HG02840 (cell line): ENCODE measurements around the gene TMEM35A.
"Not testable (repeated sequence)": the region's sequence is repeated elsewhere in the genome, so short reads cannot be mapped to it uniquely, and the experiment has no call there.

Experiments used
- ATAC-seq: cut with Tn5 transposase; IDR thresholded peaks from one replicate; pipeline ENCODE4 v1.9.1; 2021; ENCODE audit warnings: mild to moderate bottlenecking, moderate library complexity, moderate number of reproducible peaks; ENCODE audit not compliant: unreplicated experiment, low FRiP score

Gene TMEM35A, protein sequence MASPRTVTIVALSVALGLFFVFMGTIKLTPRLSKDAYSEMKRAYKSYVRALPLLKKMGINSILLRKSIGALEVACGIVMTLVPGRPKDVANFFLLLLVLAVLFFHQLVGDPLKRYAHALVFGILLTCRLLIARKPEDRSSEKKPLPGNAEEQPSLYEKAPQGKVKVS

DNA sequence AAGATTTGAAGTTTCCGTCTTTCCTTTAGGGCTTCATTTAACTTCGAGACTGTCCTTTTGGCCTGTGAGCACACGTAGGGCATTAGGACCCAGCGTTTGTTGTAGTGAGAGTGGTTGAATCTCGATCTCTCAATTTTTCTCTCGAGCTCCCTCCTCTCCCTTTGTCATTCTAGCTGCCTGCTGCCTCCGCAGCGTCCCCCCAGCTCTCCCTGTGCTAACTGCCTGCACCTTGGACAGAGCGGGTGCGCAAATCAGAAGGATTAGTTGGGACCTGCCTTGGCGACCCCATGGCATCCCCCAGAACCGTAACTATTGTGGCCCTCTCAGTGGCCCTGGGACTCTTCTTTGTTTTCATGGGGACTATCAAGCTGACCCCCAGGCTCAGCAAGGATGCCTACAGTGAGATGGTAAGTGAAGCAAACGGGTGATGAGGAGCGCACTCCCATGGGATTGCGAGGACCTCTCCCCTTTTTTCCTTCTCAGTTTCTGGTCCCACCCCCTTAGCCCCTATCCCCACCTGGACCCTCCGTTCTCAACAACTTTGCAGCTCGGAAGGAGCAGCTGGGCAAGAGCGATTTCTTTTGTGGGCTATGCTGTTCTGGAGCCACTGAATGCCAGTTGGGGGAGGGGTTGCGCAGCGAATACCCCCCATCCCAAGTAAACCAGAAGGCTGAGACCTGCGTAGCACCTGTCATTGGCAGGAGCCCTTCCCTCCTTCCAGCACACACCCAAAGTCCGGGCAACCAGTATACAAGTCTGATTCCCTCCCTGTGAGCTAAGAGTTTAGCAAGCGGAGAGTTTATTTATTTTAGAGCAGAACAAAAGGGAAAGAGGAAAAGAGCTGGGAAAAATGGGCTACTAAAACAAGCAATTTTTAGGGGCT, at the start of gene TMEM35A:
TMEM35A (plus strand) TSS at position 164 of the 883 bp plus-strand sequence; CDS start at position 288, 124 bp downstream.
- no peak for ATAC-seq

DNA sequence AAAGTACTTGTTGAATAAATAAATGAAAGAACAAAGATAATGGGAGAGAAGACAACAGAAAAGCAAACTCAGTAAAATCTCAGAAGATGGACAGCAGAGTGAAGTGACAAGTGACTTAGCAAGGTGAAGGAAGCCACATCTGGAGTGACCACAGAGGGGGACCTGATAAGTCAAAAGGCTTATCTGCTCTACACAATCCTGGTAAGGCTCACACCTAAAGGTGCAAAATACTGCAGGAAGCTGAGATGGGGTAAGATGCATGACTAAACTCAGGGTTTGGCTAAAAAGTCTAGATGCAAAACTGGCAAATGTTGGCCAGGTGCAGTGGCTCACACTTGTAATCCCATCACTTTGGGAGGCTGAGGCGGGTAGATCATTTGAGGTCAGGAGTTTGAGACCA, 49.0 kb upstream of the TMEM35A start:
- ATAC-seq = no peak

DNA sequence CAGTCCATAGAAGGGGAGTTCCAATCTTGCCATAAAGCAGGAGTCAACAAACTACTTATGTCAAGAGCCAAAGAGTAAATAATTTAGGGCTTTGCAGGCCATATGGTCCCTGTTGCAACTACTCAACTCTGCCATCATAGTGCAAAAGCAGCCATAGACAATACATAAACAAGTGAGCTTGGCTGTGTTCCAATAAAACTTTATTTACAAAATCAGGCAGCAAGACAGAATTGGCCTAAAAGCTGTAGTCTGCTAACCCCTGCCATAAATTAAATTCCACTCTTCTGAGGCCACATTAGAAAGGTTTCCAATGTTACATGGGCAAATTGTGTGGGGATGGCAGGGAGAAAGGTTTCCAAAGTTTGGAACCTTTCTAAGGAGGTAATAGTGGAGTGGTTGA, 41.4 kb upstream of the TMEM35A start:
- no peak for ATAC-seq

DNA sequence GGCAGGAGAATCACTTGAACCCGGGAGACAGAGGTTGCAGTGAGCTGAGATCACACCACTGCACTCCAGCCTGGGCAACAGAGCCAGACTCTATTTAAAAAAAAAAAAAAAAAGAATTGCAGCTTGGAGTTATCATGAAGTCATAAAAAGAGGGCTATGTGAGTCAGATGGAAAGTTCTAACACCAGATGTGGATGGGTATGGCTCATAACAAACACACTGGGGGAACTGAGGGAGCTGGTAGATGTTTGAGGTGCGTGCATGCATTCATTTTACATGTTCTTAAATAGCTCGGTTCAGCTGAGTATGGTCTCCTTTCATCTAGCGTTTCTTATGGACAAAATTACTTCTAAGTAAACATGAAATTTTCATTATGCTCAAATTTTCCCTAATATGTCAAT, 38.5 kb upstream of the TMEM35A start:
- ATAC-seq = no peak

DNA sequence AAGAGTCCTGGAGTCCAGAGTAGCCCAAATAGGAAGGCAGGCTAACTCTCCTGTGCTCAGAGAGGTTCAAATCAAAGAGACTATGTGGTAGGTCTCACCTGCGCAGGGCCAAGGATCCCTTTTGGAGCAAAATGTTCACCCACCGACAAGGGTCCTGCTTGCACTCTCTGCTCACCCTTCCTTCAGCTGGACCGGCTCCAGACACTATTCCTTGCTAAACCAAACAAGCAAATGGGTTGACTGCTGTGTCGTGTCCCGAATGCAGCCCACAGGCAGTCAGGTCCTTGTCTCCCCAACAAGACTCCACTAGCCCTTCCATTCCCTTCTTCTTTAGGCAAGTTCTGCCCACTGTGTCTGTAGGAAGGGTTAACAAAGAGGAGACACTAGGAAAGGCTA, 27.5 kb upstream of the TMEM35A start:
- no peak for ATAC-seq

DNA sequence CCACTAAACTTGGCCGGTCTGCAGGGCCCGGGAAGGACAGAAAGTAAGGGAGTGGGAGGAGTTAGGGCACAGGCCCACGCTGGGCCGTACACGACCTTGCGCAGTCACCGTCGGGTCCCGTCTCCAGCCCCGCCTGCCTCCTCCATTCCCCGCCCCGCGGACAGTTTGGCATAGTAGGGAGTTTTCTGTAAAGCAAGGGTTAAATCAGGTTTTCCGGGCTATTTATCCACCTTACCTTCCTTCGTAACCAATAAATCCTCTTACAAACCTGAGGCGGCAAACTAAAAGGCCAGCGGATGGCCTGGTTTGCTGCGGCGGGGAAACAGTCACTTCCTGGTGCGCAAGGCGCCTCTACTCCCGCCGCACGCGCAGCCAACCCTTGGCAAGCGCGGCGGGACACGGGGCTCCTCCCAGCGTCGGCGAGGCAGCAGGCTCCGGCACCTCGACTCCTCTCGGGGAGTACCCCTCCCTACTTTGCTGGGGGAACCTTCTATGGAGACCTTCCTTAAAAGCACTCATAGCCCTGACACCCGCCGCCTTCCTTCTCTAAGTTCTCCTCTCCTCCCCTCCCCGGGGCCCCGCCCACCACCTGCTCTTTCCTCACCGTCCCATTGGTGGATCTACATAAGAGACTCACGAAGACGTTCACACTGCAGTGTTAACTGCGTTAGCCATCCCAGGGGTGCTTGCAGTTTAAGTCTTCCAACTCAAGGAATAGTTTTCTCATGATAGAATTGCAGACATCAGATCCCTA, 27.0 kb upstream of the TMEM35A start, which contains the start of gene TRMT2B:
TRMT2B (minus strand) TSS at position 563 of the 754 bp plus-strand sequence. CDS start 9,822 bp downstream, outside the sequence.
- ATAC-seq = peak; percentile 89

DNA sequence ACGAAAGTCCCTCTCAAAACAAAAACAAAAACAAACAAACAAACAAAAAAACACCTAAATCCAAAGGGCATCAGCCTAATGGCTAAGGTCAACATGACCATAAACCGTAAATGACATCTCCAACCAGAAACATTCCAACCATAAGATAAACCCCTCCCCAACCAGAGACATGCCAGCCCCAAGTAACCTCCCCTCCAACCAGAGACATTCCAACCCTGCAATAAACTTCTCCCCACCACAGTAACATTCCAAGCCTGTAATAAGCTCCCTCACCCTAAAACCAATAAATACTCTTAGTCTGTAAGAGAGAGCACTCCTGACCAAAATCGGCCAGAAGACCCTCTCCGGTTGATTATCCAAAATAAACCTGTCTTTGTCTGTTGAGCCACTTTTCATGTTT, 22.1 kb upstream of the TMEM35A start:
- ATAC-seq = not testable (repeated sequence)

DNA sequence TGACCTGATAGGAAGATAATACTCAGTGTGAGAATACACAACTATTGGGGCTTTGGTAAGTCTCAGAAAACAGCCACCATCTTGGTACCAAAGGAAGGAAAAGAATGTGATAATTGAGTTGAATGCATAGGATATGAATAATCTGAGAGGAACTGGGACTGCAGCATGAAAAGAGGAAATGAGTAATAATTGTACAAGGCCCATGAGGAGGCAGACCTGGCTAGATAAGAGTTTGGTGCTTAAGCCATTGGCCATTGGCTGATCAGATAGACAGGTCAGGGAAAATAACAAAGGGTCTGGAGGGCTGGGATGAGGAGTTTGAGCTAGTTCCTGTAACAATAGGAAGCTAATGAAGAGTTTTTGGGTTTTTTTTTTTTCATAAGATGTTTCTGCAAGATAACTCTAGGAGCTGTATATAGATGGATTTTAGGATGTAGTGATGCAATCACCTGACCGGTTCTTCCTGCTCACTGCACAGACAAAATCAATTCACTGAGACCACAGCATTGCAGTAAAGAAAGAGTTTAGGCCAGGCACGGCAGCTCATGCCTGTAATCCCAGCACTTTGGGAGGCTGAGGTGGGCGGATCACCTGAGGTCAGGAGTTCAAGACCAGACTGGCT, 21.5 kb upstream of the TMEM35A start:
- ATAC-seq = peak; percentile 72

DNA sequence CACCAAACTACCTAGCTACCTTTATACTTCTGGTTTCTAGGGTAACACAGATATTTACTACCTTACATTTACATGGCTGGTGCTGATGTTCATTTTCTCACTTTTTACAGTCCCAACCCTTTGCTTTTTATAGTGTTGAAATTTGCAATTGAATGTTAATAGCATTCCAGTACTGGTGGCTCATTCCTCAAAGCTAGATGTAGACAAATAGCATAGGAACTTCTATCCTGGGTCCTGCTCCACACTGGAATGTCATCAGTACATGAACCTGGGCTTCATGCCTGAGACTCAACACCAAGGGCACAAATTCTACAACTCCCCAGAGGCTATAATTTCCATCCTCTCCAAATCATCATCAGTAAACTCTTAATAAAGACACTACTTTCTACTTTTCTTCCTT, 16.5 kb upstream of the TMEM35A start:
- no peak for ATAC-seq

DNA sequence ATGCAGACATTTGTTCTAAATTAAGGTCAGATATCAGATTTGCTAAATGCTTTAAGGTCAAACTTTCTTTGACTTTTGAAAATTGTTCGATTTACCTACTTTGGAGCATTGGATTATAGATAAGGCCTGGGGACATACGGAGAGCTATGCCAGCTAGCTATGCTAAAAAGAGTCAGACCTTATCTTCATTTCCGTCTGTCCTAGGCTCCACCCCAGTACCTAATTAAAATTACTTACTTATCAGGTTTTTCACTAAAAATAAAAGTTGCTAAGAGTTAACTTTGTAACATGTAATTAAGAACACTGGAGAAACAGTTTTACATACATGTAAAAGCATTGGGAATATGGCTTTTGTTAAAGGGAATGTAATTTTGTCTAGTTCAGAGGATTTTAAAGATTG, 7.1 kb upstream of the TMEM35A start:
- no peak for ATAC-seq

DNA sequence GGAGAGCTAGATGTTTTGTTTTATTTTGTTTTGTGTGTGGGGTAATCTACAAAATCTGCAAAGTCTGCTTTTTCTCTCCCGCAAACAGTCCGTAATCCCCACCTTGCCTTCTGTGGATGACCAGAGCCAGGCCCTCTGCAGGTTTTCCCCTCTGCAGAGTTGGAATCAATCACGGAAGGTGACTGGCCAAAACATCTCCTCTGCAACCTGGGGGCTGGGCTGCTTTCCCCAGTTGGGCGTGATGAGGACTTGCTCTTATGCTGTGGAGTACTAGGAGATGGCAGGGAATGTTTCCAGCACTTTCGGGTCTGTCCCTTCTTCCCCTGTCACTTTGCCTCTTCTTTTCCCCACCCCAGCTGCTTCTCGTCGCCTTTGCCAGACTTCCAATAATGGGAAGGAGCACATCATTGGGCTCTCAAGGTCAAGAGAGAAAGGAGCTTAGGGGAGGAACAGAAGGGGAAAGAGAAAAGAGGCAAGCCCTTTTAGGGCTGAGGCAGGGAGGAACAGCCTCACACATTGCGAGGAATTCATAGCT, 1.1 kb downstream of the TMEM35A start:
- ATAC-seq = no peak

DNA sequence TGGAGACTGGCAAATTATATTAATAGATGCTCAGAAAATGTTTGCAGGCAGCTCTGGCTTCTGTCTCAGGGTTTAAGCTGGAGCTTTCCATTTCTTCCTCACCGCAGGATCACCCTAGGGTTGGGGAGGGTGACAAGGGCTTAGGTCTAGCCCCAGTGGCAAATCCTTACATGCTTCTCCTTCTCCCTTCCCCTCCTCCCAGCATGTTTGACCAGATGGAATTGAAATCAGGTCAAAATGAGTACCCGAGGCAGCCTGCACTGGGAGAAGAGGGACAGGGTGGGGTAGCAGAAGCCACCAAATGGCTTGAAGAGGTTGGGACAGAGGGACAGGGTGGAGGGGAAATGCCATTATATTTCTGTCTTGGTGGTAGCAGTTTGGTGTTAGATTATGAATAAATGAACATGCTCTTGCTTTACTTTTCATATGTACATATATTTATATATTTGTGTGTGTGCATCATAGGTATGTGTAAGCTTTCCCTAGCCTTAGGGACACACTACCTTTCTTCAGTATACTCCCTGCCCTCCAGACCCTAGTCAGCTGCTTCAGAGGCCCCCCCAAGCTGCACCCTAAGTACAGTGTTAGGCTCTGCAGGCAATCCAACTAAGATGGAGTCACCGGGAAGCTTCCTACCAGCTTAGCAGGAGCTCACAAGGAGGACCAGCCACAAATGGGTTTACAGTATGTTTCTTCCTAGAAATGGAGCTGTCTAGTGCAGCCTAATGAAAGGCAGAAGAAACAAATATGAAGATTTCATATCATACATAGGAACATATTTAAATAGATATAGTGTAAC, 1.8 kb downstream of the TMEM35A start:
- no peak for ATAC-seq

DNA sequence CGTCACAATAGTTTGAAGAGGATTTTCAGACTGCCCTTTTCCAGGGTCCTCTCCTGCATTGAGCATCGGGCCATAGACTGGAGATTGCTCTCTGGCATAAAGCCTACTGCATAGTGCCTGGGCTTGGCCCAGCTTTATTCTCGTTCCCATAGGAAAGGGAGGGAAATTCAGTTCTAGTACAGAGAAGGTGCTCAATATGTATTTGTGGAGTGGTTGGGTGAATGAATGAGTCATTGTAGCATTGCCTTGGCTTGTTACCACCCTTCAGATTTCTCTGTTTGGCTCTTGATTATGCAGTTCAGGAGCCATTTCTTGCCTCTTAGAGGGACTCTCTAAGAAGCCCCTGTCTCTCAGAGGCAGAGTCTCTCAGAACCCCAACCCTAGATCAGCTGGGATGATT, 2.6 kb downstream of the TMEM35A start:
- ATAC-seq = no peak

DNA sequence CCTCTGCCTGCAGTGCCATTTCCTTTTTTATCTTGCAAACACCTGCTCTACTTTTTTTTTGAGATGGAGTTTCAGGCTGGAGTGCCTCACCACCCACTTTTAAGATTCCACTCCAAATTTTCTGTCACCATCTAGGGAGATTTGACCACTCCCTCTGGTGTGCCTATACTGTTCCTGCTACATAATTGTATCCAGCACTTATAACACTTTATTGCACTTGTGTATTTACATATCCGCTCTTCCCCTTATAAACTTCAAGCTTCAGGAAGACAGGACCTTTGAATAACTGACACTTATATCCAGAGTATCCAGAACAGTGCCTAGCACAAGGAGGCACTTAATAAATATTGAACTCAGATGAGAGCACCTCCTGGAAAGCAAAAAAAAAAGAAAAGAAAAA, 13.1 kb downstream of the TMEM35A start:
- no peak for ATAC-seq

DNA sequence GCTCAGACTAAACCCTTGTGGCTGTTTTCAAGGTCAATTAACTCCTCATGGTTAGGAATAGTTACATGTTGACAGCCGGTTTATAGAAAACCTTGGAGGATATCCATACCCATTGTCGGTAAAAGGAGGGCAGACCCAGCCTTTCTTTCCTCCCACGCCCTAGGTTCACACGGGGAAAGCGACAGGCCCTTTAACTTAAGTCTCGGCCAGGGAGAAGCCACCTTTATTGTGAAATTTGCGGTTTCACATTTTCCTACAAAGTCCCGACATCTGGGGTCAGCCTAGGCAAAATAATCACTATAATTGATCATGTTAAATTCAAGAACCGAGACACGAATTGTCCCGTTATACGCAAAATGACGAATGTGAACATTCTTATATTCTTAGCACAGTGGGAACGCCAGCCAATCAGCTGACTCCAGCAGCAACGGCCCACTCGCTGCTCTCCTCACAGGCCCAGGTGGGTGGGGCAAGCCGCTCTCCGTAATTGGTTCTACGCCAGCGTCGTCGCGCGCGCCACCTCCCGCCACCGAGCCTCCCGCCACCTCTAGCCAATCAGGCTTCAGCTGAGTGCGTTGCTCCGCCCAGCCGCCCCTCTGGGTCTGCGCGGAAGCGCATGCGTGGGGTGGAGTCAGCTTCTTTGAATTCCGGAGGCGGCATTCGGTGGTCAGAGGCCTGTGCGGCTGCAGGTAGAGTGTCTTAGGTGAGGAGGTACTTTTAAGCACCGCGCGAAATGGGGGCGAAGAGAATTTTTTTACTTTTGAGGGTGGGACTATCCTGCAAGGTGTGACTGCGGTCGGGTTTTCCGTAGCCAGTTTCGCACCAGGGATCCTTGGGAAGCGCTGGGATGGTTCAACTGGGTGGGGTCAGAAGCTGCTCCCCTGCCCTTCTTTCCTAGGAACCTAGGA, 19.1 kb downstream of the TMEM35A start, which contains the start of gene CENPI:
CENPI (plus strand) TSS at position 659 of the 908 bp plus-strand sequence. CDS start 2,867 bp downstream, outside the sequence.
- ATAC-seq = peak; percentile 99

DNA sequence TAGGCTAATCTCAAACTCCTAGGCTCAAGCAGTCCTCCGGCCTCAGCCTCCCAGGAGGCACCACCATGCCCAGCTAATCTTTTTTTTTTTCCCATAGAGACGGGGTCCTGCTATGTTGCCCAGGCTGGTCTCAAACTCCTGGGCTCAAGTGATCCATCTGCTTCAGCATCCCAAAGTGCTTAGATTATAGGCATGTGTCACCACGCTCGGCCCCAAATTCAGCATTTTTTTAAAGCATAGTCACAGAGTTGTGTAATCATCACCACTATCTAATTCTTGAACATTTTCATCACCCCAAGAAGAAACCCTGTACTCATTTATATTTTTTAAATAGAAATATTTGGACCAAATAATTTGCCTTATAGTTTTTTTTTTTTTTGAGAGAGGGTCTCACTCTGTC, 29.6 kb downstream of the TMEM35A start:
- no peak for ATAC-seq

DNA sequence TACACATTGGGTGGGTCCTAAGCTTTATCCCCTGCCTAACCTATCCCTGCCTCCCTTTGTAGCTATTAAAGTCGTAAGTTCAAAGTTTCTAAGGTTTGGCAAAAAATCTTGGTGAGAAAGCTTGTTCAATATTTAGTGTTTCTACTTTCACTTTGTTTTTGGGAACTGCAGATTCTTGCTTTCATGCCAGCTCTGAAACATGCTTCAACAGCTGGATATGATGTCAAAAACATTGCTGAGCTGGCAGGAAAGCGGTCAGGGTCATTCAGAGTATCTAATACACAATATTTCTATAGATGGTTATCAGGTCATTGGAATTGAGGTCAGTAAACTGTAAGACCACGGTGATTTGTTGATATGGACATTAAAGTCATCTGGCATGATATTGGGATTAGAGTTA, 39.0 kb downstream of the TMEM35A start:
- no peak for ATAC-seq

DNA sequence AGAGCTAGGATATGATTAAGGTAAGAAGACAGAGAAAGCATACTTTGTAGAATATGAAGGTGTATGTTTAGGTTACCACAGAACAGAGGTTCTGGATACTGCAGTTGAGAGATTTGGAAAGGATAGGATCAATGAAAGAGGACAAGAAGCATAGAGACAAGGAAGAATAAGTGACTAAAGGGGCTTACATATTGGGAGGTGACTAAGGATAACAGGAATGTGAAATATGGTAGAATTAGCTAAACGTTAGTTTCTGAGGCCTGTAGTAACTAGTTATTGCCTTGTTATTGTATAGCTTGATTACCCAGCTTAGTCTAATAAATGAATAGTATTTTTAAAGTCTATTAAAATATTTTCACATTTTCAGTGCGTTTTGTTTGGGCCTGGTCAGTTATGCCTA, 57.6 kb downstream of the TMEM35A start:
- ATAC-seq = no peak
